Testis (tissue), 3 donors: Measurements from ENCODE around the gene CAPZB. TPM values are rescaled to one million over a fixed set of nuclear protein-coding genes. Genes with fewer than 3 reads are reported as not detected.
"Not testable (repeated sequence)": the region's sequence is repeated elsewhere in the genome, so short reads cannot be mapped to it uniquely, and the experiment has no call there.

Experiments
- DNase-seq: peaks from one replicate; pipeline ENCODE4 v3.0.0-alpha.2; 2019
- H3K27ac ChIP-seq, 2 donors: fragments of 200-600 bp; sonication (generic); one replicate each; pipeline ENCODE4 v1.5.1; 2019
- H3K27me3 ChIP-seq: fragments of 200-600 bp; sonication (generic); one replicate; pipeline ENCODE4 v1.5.1; 2019
- H3K36me3 ChIP-seq: fragments of 200-600 bp; sonication (generic); one replicate; pipeline ENCODE4 v1.5.1; 2017; ENCODE audit warnings: low read depth; ENCODE audit errors: missing control alignments
- H3K4me1 ChIP-seq: fragments of 200-600 bp; sonication (generic); one replicate; pipeline ENCODE4 v1.5.1; 2019
- H3K4me3 ChIP-seq, 2 donors: fragments of 200-600 bp; sonication (generic); one replicate each; pipeline ENCODE4 v1.5.1; 2017 to 2019
- H3K9me3 ChIP-seq: fragments of 200-600 bp; sonication (generic); one replicate; pipeline ENCODE4 v1.5.1; 2017
- CTCF ChIP-seq, 3 experiments: fragments of 450-650 bp in 2 of 3; fragments of 200-600 bp in 1 of 3; sonication (generic) in 1 of 3; IDR thresholded peaks; one replicate each; pipeline ENCODE4 v1.5.1; 2016 to 2019; ENCODE audit warnings: antibody characterized with exemption in 3 of 3, mild to moderate bottlenecking in 2 of 3, moderate library complexity in 1 of 3
- POLR2A ChIP-seq: fragments of 450-650 bp; IDR thresholded peaks from one replicate; pipeline ENCODE4 v1.6.1; 2017; ENCODE audit warnings: antibody characterized with exemption, mild to moderate bottlenecking, moderate library complexity
- WGBS, 2 donors: methylation state at CpG; one replicate each; pipeline ENCODE4 v1.1.5; 2018; 5-methylcytosine and 5-hydroxymethylcytosine counted together
- intact Hi-C: fragments of 100-400 bp; cut with DNase I; formaldehyde crosslinking; loops from one replicate; pipeline ENCODE4 v1.15.1; 2023; ENCODE audit warnings: low total_unique reads
- polyA plus RNA-seq: library from polyadenylated mRNA; stranded (reverse); fragments of 350-450 nt; fragmentation: Illumina TruSeq; extraction: RNeasy Lipid Tissue Mini Kit (QIAGEN cat#74804); gene quantifications from one replicate; pipeline ENCODE4 v1.2.3, GENCODE V29; 2014; ENCODE audit warnings: low read depth, low replicate concordance; ENCODE audit not compliant: insufficient read depth
- small RNA-seq, 2 donors: library from RNA; depleted of rRNA; stranded (forward); fragments of <200 nt; gene quantifications; one replicate each; pipeline ENCODE3, GENCODE V24; 2016
- total RNA-seq, 2 donors: library from RNA; depleted of rRNA; stranded (reverse); fragments of >200 nt; gene quantifications; one replicate each; pipeline ENCODE4 v1.2.3, GENCODE V29; 2016

Gene CAPZB
- total and polyA plus RNA-seq, 3 donors from 2014 or later = 147 to 502 (median 207) TPM

GRCh38 chr1:19305880-19306279 lies 179.5 kb downstream of the CAPZB start:
- WGBS, 2 donors = 93 to 97% methylated on average over 11 of the region's 11 CpGs
- no peak for TF ChIP-seq CTCF (IDR thresholded peaks at IDR 0.05)
- Histone ChIP-seq H3K4me3 (no peak overlapping the region), H3K27ac (no peak overlapping the region), H3K36me3 (no peaks in the 10 kb centered on the region), H3K27me3 (no peaks in the 10 kb centered on the region), H3K4me1 (peaks cover 4% of the 10 kb centered on the region), H3K9me3 (no peaks in the 10 kb centered on the region)
- intact Hi-C loops = no loop called here
- DNase-seq = no peak

GRCh38 chr1:19304081-19304480 lies 181.3 kb downstream of the CAPZB start:
- DNase-seq, H3K27ac ChIP-seq, H3K4me1 ChIP-seq, H3K9me3 ChIP-seq, intact Hi-C loops, H3K4me3 ChIP-seq, H3K36me3 ChIP-seq, H3K27me3 ChIP-seq: not testable (repeated sequence)
- WGBS, 2 donors = 93 to 97% methylated on average over 10 of the region's 10 CpGs

GRCh38 chr1:19300211-19300610 lies 185.1 kb downstream of the CAPZB start:
- 94 to 100% methylated on average over 2 of the region's 2 CpGs for WGBS, 2 donors
- DNase-seq = no peak
- no peaks in the 10 kb centered on the region for H3K27me3 ChIP-seq
- TF ChIP-seq CTCF (IDR thresholded peaks at IDR 0.05) = no peak
- H3K9me3 ChIP-seq = no peaks in the 10 kb centered on the region
- H3K27ac ChIP-seq = no peak overlapping the region
- intact Hi-C loops = no loop called here
- H3K36me3 ChIP-seq = no peaks in the 10 kb centered on the region
- peaks cover 5% of the 10 kb centered on the region for H3K4me1 ChIP-seq
- H3K4me3 ChIP-seq = no peak overlapping the region

GRCh38 chr1:19294638-19295037 lies 190.7 kb downstream of the CAPZB start:
- Histone ChIP-seq H3K27ac (no peak overlapping the region), H3K4me3 (no peak overlapping the region), H3K9me3 (no peaks in the 10 kb centered on the region), H3K27me3 (no peaks in the 10 kb centered on the region), H3K4me1 (peaks cover 5% of the 10 kb centered on the region), H3K36me3 (no peaks in the 10 kb centered on the region)
- intact Hi-C loops = no loop called here
- no peak for DNase-seq
- TF ChIP-seq POLR2A (no peak), CTCF (IDR thresholded peaks at IDR 0.05) (no peak)
- WGBS, 2 donors = 93 to 97% methylated on average over 2 of the region's 2 CpGs

- no peaks in the 10 kb centered on the region for H3K27me3 ChIP-seq
- TF ChIP-seq POLR2A (no peak), CTCF (IDR thresholded peaks at IDR 0.05) (no peak)
- DNase-seq = no peak
- no peak overlapping the region for H3K4me3 ChIP-seq
- H3K4me1 ChIP-seq = no peaks in the 10 kb centered on the region
- intact Hi-C loops = no loop called here
- no peaks in the 10 kb centered on the region for H3K36me3 ChIP-seq
- H3K27ac ChIP-seq = no peak overlapping the region
- H3K9me3 ChIP-seq = no peaks in the 10 kb centered on the region
- WGBS, 2 donors = 32 to 49% methylated on average over 2 of the region's 2 CpGs
Observed at GRCh38 chr1:19289244-19289643, 196.1 kb downstream of the CAPZB start.

Small RNAs within 50 kb of the gene (small RNA-seq; reads per million reads assigned to genes)
- gene RN7SL277P = 0 reads per million in 2 donors
- gene RNU4-28P = 0 reads per million in 2 donors
- gene RNU6-1099P = 0 reads per million in 2 donors

Other genes with a start within 250 kb of the CAPZB start
- 100 to 1,000 TPM in 1 of 2 donors, 10 to 100 TPM in 1; 79.0 to 114 TPM for gene EMC1, start 234.0 kb downstream of the CAPZB start, total RNA-seq
- gene EMC1, start 234.0 kb downstream of the CAPZB start, polyA plus RNA-seq = 41.9 TPM
- gene MRTO4, start 233.7 kb downstream of the CAPZB start, total RNA-seq = 10 to 100 TPM; 25.8 to 36.9 TPM
- 46.4 TPM for gene MRTO4, start 233.7 kb downstream of the CAPZB start, polyA plus RNA-seq
- gene AKR7A3, start 196.8 kb downstream of the CAPZB start, total RNA-seq = 1 to 10 TPM; 6.2 to 6.5 TPM
- gene AKR7A3, start 196.8 kb downstream of the CAPZB start, polyA plus RNA-seq = 2.3 TPM
- 100 to 1,000 TPM in 1 of 2 donors, 10 to 100 TPM in 1; 83.3 to 141 TPM for gene AKR7A2, start 173.4 kb downstream of the CAPZB start, total RNA-seq
- 73.0 TPM for gene AKR7A2, start 173.4 kb downstream of the CAPZB start, polyA plus RNA-seq
- 10 to 100 TPM; 61.1 to 66.0 TPM for gene SLC66A1, start 173.2 kb downstream of the CAPZB start, total RNA-seq
- 27.9 TPM for gene SLC66A1, start 173.2 kb downstream of the CAPZB start, polyA plus RNA-seq
- 10 to 100 TPM; 44.3 to 73.3 TPM for gene NBL1, start 158.8 kb upstream of the CAPZB start, total RNA-seq
- 141 TPM for gene NBL1, start 158.8 kb upstream of the CAPZB start, polyA plus RNA-seq
- gene HTR6, start 179.3 kb upstream of the CAPZB start, total RNA-seq = under 1 TPM; 0.55 to 0.68 TPM
- gene HTR6, start 179.3 kb upstream of the CAPZB start, polyA plus RNA-seq = 0.21 TPM